Astrocyte of the spinal cord (primary cell): ENCODE data around the gene RRAD.
A peak's percentile ranks its signal among the peaks of the same experiment; 100 is the strongest.
"Not testable (repeated sequence)": the region's sequence is repeated elsewhere in the genome, so short reads cannot be mapped to it uniquely, and the experiment has no call there.

Source experiments
- DNase-seq: peaks from one replicate; pipeline ENCODE4 v3.0.0; 2011; ENCODE audit warnings: low read depth, low spot score
- H3K4me3 ChIP-seq: 2 replicates; pipeline ENCODE4 v1.5.1; 2011; ENCODE audit warnings: low read depth, mild to moderate bottlenecking, low read length, moderate library complexity
- CTCF ChIP-seq: IDR thresholded peaks from 2 replicates; pipeline ENCODE4 v1.5.1; 2012; ENCODE audit warnings: low read depth, mild to moderate bottlenecking, low read length, inconsistent platforms
- in situ Hi-C: cut with HindIII; loops from 2 replicates; pipeline ENCODE4 v1.10.0; 2017; ENCODE audit warnings: low sequenced_read_pairs

The RRAD gene

GRCh38 chr16:66948837-66949225 is 23.5 kb upstream of the RRAD start:
- no peak overlapping the region for H3K4me3 ChIP-seq
- in situ Hi-C loops: no loop called here
- no peak for DNase-seq
- no peak for TF ChIP-seq CTCF

- in situ Hi-C loops: no loop called here
- H3K4me3 ChIP-seq: peak overlapping the region; percentile 46
- no peak for DNase-seq
- TF ChIP-seq CTCF: no peak
Observed at GRCh38 chr16:66948134-66948836, 22.9 kb upstream of the RRAD start.

- TF ChIP-seq CTCF: peak; percentile 87
- DNase-seq: peak; percentile 84
- peak overlapping the region; percentile 46 for H3K4me3 ChIP-seq
- in situ Hi-C loops: no loop called here
Observed at GRCh38 chr16:66947302-66948065, 22.1 kb upstream of the RRAD start.

- DNase-seq: no peak
- no peak for TF ChIP-seq CTCF
- in situ Hi-C loops: no loop called here
- no peak overlapping the region for H3K4me3 ChIP-seq
Observed at GRCh38 chr16:66946974-66947301, 21.6 kb upstream of the RRAD start.

GRCh38 chr16:66946541-66946940 is 21.2 kb upstream of the RRAD start:
- in situ Hi-C loops: no loop called here
- no peak for DNase-seq
- no peak for TF ChIP-seq CTCF
- no peak overlapping the region for H3K4me3 ChIP-seq

GRCh38 chr16:66945939-66946338 is 20.6 kb upstream of the RRAD start:
- in situ Hi-C loops: no loop called here
- H3K4me3 ChIP-seq: no peak overlapping the region
- no peak for TF ChIP-seq CTCF
- DNase-seq: no peak

- in situ Hi-C loops, H3K4me3 ChIP-seq, DNase-seq: not testable (repeated sequence)
Observed at GRCh38 chr16:66944971-66945370, 19.6 kb upstream of the RRAD start.
